ENCODE measurements around the gene GUCY2D.

- TF ChIP-seq, protein P1, sequence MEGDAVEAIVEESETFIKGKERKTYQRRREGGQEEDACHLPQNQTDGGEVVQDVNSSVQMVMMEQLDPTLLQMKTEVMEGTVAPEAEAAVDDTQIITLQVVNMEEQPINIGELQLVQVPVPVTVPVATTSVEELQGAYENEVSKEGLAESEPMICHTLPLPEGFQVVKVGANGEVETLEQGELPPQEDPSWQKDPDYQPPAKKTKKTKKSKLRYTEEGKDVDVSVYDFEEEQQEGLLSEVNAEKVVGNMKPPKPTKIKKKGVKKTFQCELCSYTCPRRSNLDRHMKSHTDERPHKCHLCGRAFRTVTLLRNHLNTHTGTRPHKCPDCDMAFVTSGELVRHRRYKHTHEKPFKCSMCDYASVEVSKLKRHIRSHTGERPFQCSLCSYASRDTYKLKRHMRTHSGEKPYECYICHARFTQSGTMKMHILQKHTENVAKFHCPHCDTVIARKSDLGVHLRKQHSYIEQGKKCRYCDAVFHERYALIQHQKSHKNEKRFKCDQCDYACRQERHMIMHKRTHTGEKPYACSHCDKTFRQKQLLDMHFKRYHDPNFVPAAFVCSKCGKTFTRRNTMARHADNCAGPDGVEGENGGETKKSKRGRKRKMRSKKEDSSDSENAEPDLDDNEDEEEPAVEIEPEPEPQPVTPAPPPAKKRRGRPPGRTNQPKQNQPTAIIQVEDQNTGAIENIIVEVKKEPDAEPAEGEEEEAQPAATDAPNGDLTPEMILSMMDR (IDR thresholded peaks at IDR 0.05; ENCODE audit: insufficient read depth, low read length, poor library complexity, severe bottlenecking): no peak
- no peak for TF ChIP-seq EZH2phosphoT487 (conservative IDR thresholded peaks at IDR 0.05; ENCODE audit: low read length)
Measured at GRCh38 chr17:8048236-8048635, 45.8 kb downstream of the GUCY2D start.
